Measurements from ENCODE around the gene NEMP1.

- TF ChIP-seq CTCF (IDR thresholded peaks at IDR 0.05) (no peak), POLR2A (IDR thresholded peaks at IDR 0.05) (no peak)
Measured at GRCh38 chr12:57046947-57047890, 31.4 kb downstream of the NEMP1 start.

Data from right lobe of liver (tissue), 4 donors.